ENCODE data around the gene AGBL4.

Gene AGBL4

DNA sequence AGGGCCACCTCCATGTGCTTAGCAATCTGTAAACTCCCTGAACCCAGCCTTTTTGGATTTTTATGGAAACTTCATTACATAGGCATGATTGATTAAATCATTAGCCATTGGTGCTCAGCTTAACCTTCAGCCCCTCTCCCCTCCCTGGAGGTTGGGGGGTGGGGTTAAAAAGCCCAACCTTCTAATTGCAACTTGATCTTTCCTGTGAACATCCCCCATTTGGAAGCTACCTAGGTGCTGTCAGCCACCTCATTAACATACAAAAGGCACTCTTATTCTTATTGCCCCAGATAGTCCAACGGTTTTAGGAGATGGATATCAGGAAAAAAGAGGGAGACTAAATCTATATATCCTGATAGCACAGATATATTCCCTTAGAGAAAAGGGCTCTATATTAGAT is 823.0 kb downstream of the AGBL4 start:
- TF ChIP-seq, protein P1, sequence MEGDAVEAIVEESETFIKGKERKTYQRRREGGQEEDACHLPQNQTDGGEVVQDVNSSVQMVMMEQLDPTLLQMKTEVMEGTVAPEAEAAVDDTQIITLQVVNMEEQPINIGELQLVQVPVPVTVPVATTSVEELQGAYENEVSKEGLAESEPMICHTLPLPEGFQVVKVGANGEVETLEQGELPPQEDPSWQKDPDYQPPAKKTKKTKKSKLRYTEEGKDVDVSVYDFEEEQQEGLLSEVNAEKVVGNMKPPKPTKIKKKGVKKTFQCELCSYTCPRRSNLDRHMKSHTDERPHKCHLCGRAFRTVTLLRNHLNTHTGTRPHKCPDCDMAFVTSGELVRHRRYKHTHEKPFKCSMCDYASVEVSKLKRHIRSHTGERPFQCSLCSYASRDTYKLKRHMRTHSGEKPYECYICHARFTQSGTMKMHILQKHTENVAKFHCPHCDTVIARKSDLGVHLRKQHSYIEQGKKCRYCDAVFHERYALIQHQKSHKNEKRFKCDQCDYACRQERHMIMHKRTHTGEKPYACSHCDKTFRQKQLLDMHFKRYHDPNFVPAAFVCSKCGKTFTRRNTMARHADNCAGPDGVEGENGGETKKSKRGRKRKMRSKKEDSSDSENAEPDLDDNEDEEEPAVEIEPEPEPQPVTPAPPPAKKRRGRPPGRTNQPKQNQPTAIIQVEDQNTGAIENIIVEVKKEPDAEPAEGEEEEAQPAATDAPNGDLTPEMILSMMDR (IDR thresholded peaks at IDR 0.05; ENCODE audit: borderline replicate concordance, insufficient read depth, low read depth, low read length), result no peak
- no peak overlapping the region for H3K4me3 ChIP-seq (ENCODE audit: low read depth, low read length)

DNA sequence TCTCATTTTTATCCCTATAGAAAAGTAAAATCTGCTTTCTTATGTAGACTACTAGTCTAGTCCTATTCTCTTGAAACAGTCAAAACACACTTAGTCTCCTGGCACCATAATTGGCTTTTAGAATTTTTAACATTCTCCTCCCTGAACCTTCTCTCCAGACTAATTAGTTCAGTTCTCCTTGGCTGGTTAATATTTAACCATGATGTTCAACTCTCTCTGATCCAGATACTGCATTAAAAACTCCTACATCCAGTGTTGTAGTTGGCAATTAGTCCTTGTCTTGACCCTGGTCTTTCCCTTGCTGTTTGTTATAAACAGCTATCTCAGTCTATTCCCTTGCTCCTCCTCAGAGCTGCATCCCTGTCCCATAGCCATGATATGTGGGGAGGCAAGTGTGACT is 824.2 kb downstream of the AGBL4 start:
- no peak overlapping the region for H3K4me3 ChIP-seq (ENCODE audit: low read depth, low read length)
- TF ChIP-seq, protein P1 (IDR thresholded peaks at IDR 0.05; ENCODE audit: borderline replicate concordance, insufficient read depth, low read depth, low read length), result no peak

DNA sequence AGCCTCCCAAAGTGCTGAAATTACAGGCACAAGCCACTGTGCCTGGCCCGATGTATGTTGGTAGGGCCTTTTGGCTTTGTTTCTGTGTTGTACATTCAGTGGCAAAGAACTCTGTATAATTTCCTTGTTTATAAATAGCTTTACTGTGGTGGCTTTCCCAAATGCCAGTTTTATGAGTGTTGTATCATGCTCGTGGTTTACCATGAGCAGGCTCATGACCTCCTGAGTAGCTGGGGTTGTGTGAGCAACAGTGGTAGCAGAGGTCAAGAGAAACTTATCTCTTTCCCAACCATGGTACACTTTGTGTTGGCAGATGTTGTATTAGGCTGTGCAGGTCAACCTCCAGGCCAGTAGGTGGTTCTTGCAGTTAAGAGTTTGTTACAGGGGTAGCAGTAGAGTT is 826.7 kb downstream of the AGBL4 start:
- TF ChIP-seq, protein P1 (IDR thresholded peaks at IDR 0.05; ENCODE audit: borderline replicate concordance, insufficient read depth, low read depth, low read length), result no peak

DNA sequence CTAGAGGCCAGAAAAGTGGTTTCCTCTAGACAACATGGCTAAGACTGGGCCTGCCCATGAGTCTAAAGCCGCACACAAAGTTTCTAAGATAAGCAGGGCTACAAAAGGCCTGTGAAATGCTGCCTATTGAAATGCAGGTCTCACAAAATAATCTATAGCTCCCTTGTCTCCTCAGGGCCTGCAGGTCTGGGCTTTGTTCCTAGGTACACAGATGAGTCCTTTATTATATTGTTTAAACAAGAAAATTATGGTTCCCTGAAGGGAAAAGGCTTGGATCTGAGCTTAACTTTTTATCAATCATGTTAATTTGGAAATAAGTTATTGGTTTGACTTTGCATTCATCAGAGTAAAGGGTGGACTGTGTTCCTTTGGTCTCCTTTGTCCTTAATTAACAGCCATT is 833.6 kb downstream of the AGBL4 start:
- TF ChIP-seq, protein P1 (IDR thresholded peaks at IDR 0.05; ENCODE audit: borderline replicate concordance, insufficient read depth, low read depth, low read length), result no peak
- H3K4me3 ChIP-seq (ENCODE audit: low read depth, low read length), result no peak overlapping the region

More for the DNA sequence above, 826.7 kb downstream of the AGBL4 start:
- H3K4me3 ChIP-seq (ENCODE audit: low read depth, low read length), result no peak overlapping the region

DNA sequence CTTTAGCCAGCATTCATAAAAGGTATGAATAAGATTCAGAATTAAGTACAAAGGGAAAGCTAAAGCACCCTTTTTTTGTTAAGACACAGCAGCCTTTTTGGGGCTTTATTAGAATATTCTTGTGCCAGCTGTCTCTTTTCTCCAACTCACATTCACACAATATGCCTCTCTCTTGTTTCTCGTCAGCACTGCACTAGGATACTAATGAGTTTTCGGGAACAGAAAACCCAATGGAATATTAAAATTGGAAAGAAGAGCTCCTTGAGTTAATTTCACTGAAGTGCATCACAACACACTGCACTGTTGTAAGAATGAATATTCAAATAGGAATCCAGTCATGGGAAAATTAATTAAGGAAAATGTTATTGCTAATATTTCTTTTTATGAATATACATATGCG is 836.7 kb downstream of the AGBL4 start:
- TF ChIP-seq, protein P1 (IDR thresholded peaks at IDR 0.05; ENCODE audit: borderline replicate concordance, insufficient read depth, low read depth, low read length), result no peak
- H3K4me3 ChIP-seq (ENCODE audit: low read depth, low read length), result no peak overlapping the region

DNA sequence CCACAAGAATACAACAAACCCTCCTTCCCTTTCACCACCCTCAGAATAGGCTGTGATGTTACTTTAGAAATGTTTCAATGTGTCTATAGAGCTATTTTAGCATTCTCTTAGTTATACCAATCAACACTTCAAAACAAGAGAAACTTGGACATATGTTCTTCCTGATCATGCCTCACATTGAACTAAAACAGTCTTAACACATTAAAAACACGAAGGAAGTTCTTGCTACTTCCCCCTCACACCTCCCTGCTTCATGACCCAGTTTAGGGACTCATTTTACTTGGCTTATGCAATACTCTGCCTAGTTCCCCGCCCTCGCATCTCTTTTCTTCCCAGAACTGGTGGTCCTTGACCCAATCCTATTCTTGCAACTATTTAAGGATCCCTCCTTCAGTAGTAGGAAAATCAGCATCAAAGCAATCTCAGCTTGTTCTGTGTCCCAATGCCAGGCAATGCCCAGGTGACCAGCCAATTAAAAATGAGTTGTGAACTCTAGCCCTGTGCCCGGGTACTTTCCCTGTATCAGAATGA is 838.2 kb downstream of the AGBL4 start:
- TF ChIP-seq, protein P1 (IDR thresholded peaks at IDR 0.05; ENCODE audit: borderline replicate concordance, insufficient read depth, low read depth, low read length), result no peak
- no peak overlapping the region for H3K4me3 ChIP-seq (ENCODE audit: low read depth, low read length)

DNA sequence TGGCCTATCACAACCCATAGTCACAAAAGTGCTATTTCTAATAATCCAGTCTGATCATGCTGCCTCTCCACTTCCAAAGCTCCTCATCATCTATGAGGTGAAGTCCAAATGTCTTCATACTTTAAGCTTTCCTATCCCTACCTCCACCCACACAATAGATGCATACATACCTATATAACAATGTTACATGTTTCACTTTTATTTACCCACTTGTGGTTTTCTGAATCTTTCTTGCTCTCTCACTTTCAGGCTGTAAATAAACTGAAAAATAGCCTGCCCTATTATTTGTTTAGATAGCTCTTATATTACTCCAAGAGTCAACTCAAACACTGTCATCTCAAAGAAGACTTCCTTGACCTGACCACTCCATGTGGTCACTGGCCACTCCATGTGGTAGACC is 840.3 kb downstream of the AGBL4 start:
- TF ChIP-seq, protein P1 (IDR thresholded peaks at IDR 0.05; ENCODE audit: borderline replicate concordance, insufficient read depth, low read depth, low read length), result no peak
- H3K4me3 ChIP-seq (ENCODE audit: low read depth, low read length), result no peak overlapping the region
